ENCODE results near the gene MCAM. TPM values are rescaled to one million over a fixed set of nuclear protein-coding genes. Genes with fewer than 3 reads are reported as not detected.

MCAM gene
- total RNA-seq, 2 experiments from 2014 or later, result 0.69 to 1.3 TPM

DNA sequence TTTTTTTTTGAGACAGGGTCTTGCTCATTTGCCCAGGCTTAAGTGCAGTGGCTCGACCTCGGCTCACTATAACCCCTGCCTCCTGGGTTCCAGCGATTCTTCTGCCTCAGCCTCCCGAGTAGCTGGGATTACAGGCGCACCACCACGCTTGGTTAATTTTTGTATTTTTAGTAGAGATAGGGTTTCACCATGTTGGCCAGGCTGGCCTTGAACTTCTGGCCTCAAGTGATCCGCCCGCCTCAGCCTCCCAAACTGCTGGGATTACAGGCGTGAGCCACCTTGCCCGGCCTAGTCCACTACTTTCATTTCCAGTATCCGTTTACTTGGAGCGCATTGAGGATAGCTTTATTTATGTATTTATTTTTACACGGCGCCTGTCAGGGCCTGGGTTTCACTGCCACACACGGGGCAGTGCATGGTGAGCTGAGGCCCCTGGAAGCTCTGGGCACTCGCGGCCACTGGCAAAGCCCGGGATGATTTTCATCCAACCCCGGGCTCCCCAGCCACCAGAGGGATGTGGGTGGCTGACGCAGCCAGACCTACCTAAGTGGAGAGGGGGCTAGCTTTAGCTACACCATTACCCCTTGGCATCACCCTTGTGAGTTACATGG, 6.1 kb upstream of the MCAM start:
- Histone ChIP-seq H3K9me3 (ENCODE audit: low read length) (no peaks in the 10 kb centered on the region), H3K9me2 (ENCODE audit: insufficient read depth, low read length) (no peaks in the 10 kb centered on the region), H3K27ac (ENCODE audit: low read depth, low read length, poor library complexity, severe bottlenecking) (no peak overlapping the region), H3K79me2 (ENCODE audit: insufficient read depth, low read depth, low read length) (no peaks in the 10 kb centered on the region), H3K4me2 (ENCODE audit: low read length) (no peak overlapping the region), H4K20me1 (ENCODE audit: insufficient read depth, low read length) (no peaks in the 10 kb centered on the region), H3K36me3 (ENCODE audit: insufficient read depth, low read length) (no peaks in the 10 kb centered on the region), H2AFZ (ENCODE audit: low read length) (no peak overlapping the region), H3K4me1 (ENCODE audit: insufficient read depth, low read length, poor library complexity, severe bottlenecking) (peaks cover 45% of the 10 kb centered on the region), H3K4me3 (ENCODE audit: low read depth, low read length, poor library complexity, severe bottlenecking) (no peak overlapping the region)
- no TSS peak for BruUV-seq (replicated peaks)
- TF ChIP-seq EZH2phosphoT487 (IDR thresholded peaks at IDR 0.05; ENCODE audit: borderline replicate concordance, low read depth, low read length), result no peak
- TF ChIP-seq, protein P1, sequence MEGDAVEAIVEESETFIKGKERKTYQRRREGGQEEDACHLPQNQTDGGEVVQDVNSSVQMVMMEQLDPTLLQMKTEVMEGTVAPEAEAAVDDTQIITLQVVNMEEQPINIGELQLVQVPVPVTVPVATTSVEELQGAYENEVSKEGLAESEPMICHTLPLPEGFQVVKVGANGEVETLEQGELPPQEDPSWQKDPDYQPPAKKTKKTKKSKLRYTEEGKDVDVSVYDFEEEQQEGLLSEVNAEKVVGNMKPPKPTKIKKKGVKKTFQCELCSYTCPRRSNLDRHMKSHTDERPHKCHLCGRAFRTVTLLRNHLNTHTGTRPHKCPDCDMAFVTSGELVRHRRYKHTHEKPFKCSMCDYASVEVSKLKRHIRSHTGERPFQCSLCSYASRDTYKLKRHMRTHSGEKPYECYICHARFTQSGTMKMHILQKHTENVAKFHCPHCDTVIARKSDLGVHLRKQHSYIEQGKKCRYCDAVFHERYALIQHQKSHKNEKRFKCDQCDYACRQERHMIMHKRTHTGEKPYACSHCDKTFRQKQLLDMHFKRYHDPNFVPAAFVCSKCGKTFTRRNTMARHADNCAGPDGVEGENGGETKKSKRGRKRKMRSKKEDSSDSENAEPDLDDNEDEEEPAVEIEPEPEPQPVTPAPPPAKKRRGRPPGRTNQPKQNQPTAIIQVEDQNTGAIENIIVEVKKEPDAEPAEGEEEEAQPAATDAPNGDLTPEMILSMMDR (conservative IDR thresholded peaks at IDR 0.05; ENCODE audit: low read length), result no peak
- DNase-seq (ENCODE audit: low spot score), result no peak
- intact Hi-C loops (cut with micrococcal nuclease; ENCODE audit: unreplicated experiment), result loop anchor here (1.0 to 5.0 kb wide), 4 partner anchors 49 to 256 kb away; partner anchors contain the start of genes DPAGT1 and VPS11
- POLR2A ChIA-PET, result interaction anchor here (0.7 to 1.0 kb wide), 3 partner anchors 44 to 126 kb away, joined by 3 read pairs; no protein-coding TSS in a partner anchor
- CTCF ChIA-PET (ENCODE audit: unreplicated experiment), result interaction anchor here (0.6 to 2.5 kb wide), 5 partner anchors 11 to 162 kb away, joined by 3 to 16 read pairs (median 3); partner anchors contain the start of gene RNF26

DNA sequence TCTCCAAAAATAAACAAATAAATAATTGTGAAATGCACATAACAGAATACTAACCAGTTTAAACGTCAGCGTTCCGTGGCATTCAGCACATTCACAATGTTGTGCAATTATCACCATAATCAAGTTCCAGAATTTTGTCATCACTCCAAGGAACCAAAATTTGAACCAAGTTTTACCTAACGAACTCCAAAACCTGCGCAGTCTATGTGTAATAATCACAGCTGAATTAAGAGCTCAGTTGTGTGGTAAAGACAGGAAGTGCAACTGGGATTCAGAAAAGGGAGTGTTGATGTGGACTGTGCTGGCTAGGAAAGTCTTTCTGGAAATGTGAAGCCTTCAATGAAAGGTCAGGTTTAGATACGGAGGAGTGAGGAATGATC, 5.4 kb upstream of the MCAM start:
- ChIA-PET POLR2A (interaction anchor here (0.7 to 1.7 kb wide), 3 partner anchors 12 to 62 kb away, joined by 3 to 5 read pairs (median 4); partner anchors contain the start of gene RNF26), CTCF (ENCODE audit: unreplicated experiment) (interaction anchor here (1.0 to 2.5 kb wide), 4 partner anchors 16 to 126 kb away, joined by 3 to 16 read pairs (median 4); no protein-coding TSS in a partner anchor)
- H3K9me3 ChIP-seq (ENCODE audit: low read length), result no peaks in the 10 kb centered on the region
- H3K4me2 ChIP-seq (ENCODE audit: low read length), result peak overlapping the region; percentile 83
- no peak for TF ChIP-seq EZH2phosphoT487 (IDR thresholded peaks at IDR 0.05; ENCODE audit: borderline replicate concordance, low read depth, low read length)
- TF ChIP-seq, protein P1 (conservative IDR thresholded peaks at IDR 0.05; ENCODE audit: low read length), result no peak
- BruUV-seq (replicated peaks), result no TSS peak
- H4K20me1 ChIP-seq (ENCODE audit: insufficient read depth, low read length), result no peaks in the 10 kb centered on the region
- H2AFZ ChIP-seq (ENCODE audit: low read length), result peak overlapping the region; percentile 95; the same call in 1 of the 2 replicates
- no peak overlapping the region for H3K4me3 ChIP-seq (ENCODE audit: low read depth, low read length, poor library complexity, severe bottlenecking)
- no peak for DNase-seq (ENCODE audit: low spot score)
- intact Hi-C loops (cut with micrococcal nuclease; ENCODE audit: unreplicated experiment), result loop anchor here (5.0 kb wide), 3 partner anchors 50 to 255 kb away; partner anchors contain the start of genes DPAGT1 and VPS11
- H3K79me2 ChIP-seq (ENCODE audit: insufficient read depth, low read depth, low read length), result no peaks in the 10 kb centered on the region
- no peaks in the 10 kb centered on the region for H3K9me2 ChIP-seq (ENCODE audit: insufficient read depth, low read length)
- no peaks in the 10 kb centered on the region for H3K36me3 ChIP-seq (ENCODE audit: insufficient read depth, low read length)
- H3K4me1 ChIP-seq (ENCODE audit: insufficient read depth, low read length, poor library complexity, severe bottlenecking), result peaks cover 45% of the 10 kb centered on the region
- no peak overlapping the region for H3K27ac ChIP-seq (ENCODE audit: low read depth, low read length, poor library complexity, severe bottlenecking)

Measured in OCI-LY7 (cell line).